Loucy (cell line): Measurements from ENCODE around the gene SMAP1.

Source experiments
- H2AFZ ChIP-seq: fragments of 200-600 bp; sonication (generic); 2 replicates; pipeline ENCODE4 v1.6.0; 2016; ENCODE audit warnings: antibody characterized with exemption, mild to moderate bottlenecking, low read length, moderate library complexity
- H3F3A ChIP-seq: fragments of 200-600 bp; 2 replicates; pipeline ENCODE4 v1.6.0; 2016; ENCODE audit warnings: antibody characterized with exemption, low read depth, mild to moderate bottlenecking
- H3K27me3 ChIP-seq: fragments of 200-600 bp; sonication (generic); 2 replicates; pipeline ENCODE4 v1.6.1; 2014; ENCODE audit warnings: low read length, mild to moderate bottlenecking; ENCODE audit not compliant: insufficient read depth, poor library complexity, severe bottlenecking
- H3K36me3 ChIP-seq: fragments of 200-600 bp; sonication (generic); 2 replicates; pipeline ENCODE4 v1.6.1; 2016; ENCODE audit warnings: low read length; ENCODE audit not compliant: insufficient read depth
- H3K4me1 ChIP-seq: fragments of 200-600 bp; sonication (generic); 2 replicates; pipeline ENCODE4 v1.5.1; 2014; ENCODE audit warnings: low read length, mild to moderate bottlenecking; ENCODE audit not compliant: insufficient read depth, poor library complexity, severe bottlenecking
- H3K4me2 ChIP-seq: fragments of 200-600 bp; sonication (generic); 2 replicates; pipeline ENCODE4 v1.6.0; 2014; ENCODE audit warnings: antibody characterized with exemption, low read length, low read depth, mild to moderate bottlenecking; ENCODE audit not compliant: poor library complexity, severe bottlenecking
- H3K4me3 ChIP-seq: fragments of 200-600 bp; sonication (generic); 2 replicates; pipeline ENCODE4 v1.5.1; 2014; ENCODE audit warnings: low read length, mild to moderate bottlenecking, mixed read lengths; ENCODE audit not compliant: poor library complexity, severe bottlenecking
- H3K79me2 ChIP-seq: fragments of 200-600 bp; sonication (generic); 2 replicates; pipeline ENCODE4 v1.6.1; 2014; ENCODE audit warnings: low read length; ENCODE audit not compliant: insufficient read depth
- H3K9ac ChIP-seq: fragments of 200-600 bp; sonication (generic); 2 replicates; pipeline ENCODE4 v1.6.0; 2014; ENCODE audit warnings: mild to moderate bottlenecking, low read depth, low read length, moderate library complexity; ENCODE audit not compliant: poor library complexity, severe bottlenecking
- H3K9me2 ChIP-seq: fragments of 200-600 bp; sonication (generic); replicated peaks from 2 replicates; pipeline ENCODE4 v1.6.1; 2016; ENCODE audit warnings: low read depth, low read length, mixed read lengths
- H3K9me3 ChIP-seq: fragments of 200-600 bp; sonication (generic); 2 replicates; pipeline ENCODE4 v1.6.1; 2014; ENCODE audit warnings: mild to moderate bottlenecking, antibody characterized with exemption, low read length, low read depth; ENCODE audit not compliant: insufficient read depth
- H4K20me1 ChIP-seq: fragments of 200-600 bp; sonication (generic); 2 replicates; pipeline ENCODE4 v1.6.0; 2014; ENCODE audit warnings: antibody characterized with exemption, low read length, mild to moderate bottlenecking; ENCODE audit not compliant: insufficient read depth, poor library complexity, severe bottlenecking
- CTCF ChIP-seq: fragments of 200-600 bp; sonication (generic); conservative IDR thresholded peaks from 2 replicates; pipeline ENCODE4 v1.5.1; 2014; ENCODE audit warnings: mild to moderate bottlenecking, antibody characterized with exemption, low read length
- EZH2phosphoT487 ChIP-seq: fragments of 200-600 bp; IDR thresholded peaks from 2 replicates; pipeline ENCODE4 v1.6.1; 2018; ENCODE audit warnings: antibody characterized with exemption, mild to moderate bottlenecking, moderate library complexity, borderline replicate concordance

SMAP1 gene

GRCh38 chr6:70753870-70754380 is 86.2 kb downstream of the SMAP1 start:
- no peaks in the 10 kb centered on the region for H3K27me3 ChIP-seq
- H3K9me3 ChIP-seq = no peaks in the 10 kb centered on the region
- no peaks in the 10 kb centered on the region for H3F3A ChIP-seq

GRCh38 chr6:70758883-70759282 is 91.2 kb downstream of the SMAP1 start:
- H2AFZ ChIP-seq = no peak overlapping the region
- no peaks in the 10 kb centered on the region for H3K9me2 ChIP-seq
- H3K79me2 ChIP-seq = no peaks in the 10 kb centered on the region
- peaks cover 9% of the 10 kb centered on the region; the same call in 1 of the 2 replicates for H3K36me3 ChIP-seq
- H3K4me3 ChIP-seq = no peak overlapping the region
- no peaks in the 10 kb centered on the region for H3K4me1 ChIP-seq
- no peaks in the 10 kb centered on the region for H3K9me3 ChIP-seq
- no peak overlapping the region for H3K9ac ChIP-seq
- no peaks in the 10 kb centered on the region for H3F3A ChIP-seq
- H3K27me3 ChIP-seq = no peaks in the 10 kb centered on the region
- no peak overlapping the region for H3K4me2 ChIP-seq
- TF ChIP-seq EZH2phosphoT487 = no peak
- no peaks in the 10 kb centered on the region for H4K20me1 ChIP-seq

More at GRCh38 chr6:70753870-70754380, 86.2 kb downstream of the SMAP1 start:
- Histone ChIP-seq H3K9me2 (no peaks in the 10 kb centered on the region), H3K79me2 (peaks cover 5% of the 10 kb centered on the region; the same call in 1 of the 2 replicates), H3K36me3 (peaks cover 9% of the 10 kb centered on the region; the same call in 1 of the 2 replicates), H2AFZ (no peak overlapping the region), H3K4me1 (no peaks in the 10 kb centered on the region), H4K20me1 (no peaks in the 10 kb centered on the region), H3K4me3 (no peak overlapping the region), H3K4me2 (no peak overlapping the region), H3K9ac (no peak overlapping the region)
- TF ChIP-seq CTCF (no peak), EZH2phosphoT487 (no peak)

- no peaks in the 10 kb centered on the region for H3F3A ChIP-seq
- no peak overlapping the region for H2AFZ ChIP-seq
- no peaks in the 10 kb centered on the region for H3K79me2 ChIP-seq
- no peaks in the 10 kb centered on the region for H3K27me3 ChIP-seq
- no peak overlapping the region for H3K4me3 ChIP-seq
- no peaks in the 10 kb centered on the region for H3K4me1 ChIP-seq
- TF ChIP-seq EZH2phosphoT487 (no peak), CTCF (no peak)
- H3K9me3 ChIP-seq = no peaks in the 10 kb centered on the region
- H4K20me1 ChIP-seq = no peaks in the 10 kb centered on the region
- H3K4me2 ChIP-seq = no peak overlapping the region
- no peaks in the 10 kb centered on the region for H3K9me2 ChIP-seq
- H3K36me3 ChIP-seq = peaks cover 3% of the 10 kb centered on the region; the same call in 1 of the 2 replicates
- no peak overlapping the region for H3K9ac ChIP-seq
These were observed 96.2 kb downstream of the SMAP1 start for GRCh38 chr6:70763754-70764510.
